Sigmoid colon (tissue), 4 donors: ENCODE measurements around the gene HSD17B2.

Source experiments
- EP300 ChIP-seq, 4 donors: sonication (generic); formaldehyde crosslinking; IDR thresholded peaks; one replicate each; pipeline ENCODE4 v1.6.1; 2017; ENCODE audit warnings: antibody characterized with exemption in 4 of 4
- POLR2A ChIP-seq, 2 donors: fragments of 450-650 bp; IDR thresholded peaks; one replicate each; pipeline ENCODE4 v1.6.1; 2016; ENCODE audit warnings: antibody characterized with exemption in 2 of 2, mild to moderate bottlenecking in 2 of 2, moderate library complexity in 2 of 2
- POLR2AphosphoS5 ChIP-seq, 4 donors: sonication (generic); formaldehyde crosslinking; IDR thresholded peaks; one replicate each; pipeline ENCODE4 v1.6.1; 2017; ENCODE audit warnings: antibody characterized with exemption in 4 of 4
- TF ChIP-seq, protein P1 (sequence below), 4 experiments: fragments of 450-650 bp in 3 of 4; fragments of 200-600 bp in 1 of 4; IDR thresholded peaks; one replicate each; pipeline ENCODE4 v1.5.1; 2016 to 2019; ENCODE audit warnings: antibody characterized with exemption in 4 of 4, mild to moderate bottlenecking in 3 of 4, moderate library complexity in 2 of 4

GRCh38 chr16:82046941-82047340, 11.9 kb downstream of the HSD17B2 start:
- TF ChIP-seq, protein P1, sequence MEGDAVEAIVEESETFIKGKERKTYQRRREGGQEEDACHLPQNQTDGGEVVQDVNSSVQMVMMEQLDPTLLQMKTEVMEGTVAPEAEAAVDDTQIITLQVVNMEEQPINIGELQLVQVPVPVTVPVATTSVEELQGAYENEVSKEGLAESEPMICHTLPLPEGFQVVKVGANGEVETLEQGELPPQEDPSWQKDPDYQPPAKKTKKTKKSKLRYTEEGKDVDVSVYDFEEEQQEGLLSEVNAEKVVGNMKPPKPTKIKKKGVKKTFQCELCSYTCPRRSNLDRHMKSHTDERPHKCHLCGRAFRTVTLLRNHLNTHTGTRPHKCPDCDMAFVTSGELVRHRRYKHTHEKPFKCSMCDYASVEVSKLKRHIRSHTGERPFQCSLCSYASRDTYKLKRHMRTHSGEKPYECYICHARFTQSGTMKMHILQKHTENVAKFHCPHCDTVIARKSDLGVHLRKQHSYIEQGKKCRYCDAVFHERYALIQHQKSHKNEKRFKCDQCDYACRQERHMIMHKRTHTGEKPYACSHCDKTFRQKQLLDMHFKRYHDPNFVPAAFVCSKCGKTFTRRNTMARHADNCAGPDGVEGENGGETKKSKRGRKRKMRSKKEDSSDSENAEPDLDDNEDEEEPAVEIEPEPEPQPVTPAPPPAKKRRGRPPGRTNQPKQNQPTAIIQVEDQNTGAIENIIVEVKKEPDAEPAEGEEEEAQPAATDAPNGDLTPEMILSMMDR (IDR thresholded peaks at IDR 0.05): no peak
- TF ChIP-seq POLR2AphosphoS5 (IDR thresholded peaks at IDR 0.05) (no peak), POLR2A (IDR thresholded peaks at IDR 0.05) (no peak), EP300 (IDR thresholded peaks at IDR 0.05) (no peak)
